GM12878 (cell line): Measurements from ENCODE around the gene KNSTRN. TPM values are rescaled to one million over a fixed set of nuclear protein-coding genes. Genes with fewer than 3 reads are reported as not detected.
A peak's percentile ranks its signal among the peaks of the same experiment; 100 is the strongest.

Source experiments
- CREM ChIP-seq: IDR thresholded peaks from 2 replicates; pipeline ENCODE4 v1.6.1; 2014; ENCODE audit warnings: antibody characterized with exemption, low read depth
- FOXM1 ChIP-seq: IDR thresholded peaks from 2 replicates; pipeline ENCODE4 v1.6.1; 2012; ENCODE audit warnings: low read depth, mild to moderate bottlenecking, inconsistent platforms, low read length, moderate library complexity
- HCFC1 ChIP-seq: fragments of 150-350 bp; IDR thresholded peaks from 2 replicates; pipeline ENCODE4 v1.6.1; 2014; ENCODE audit warnings: low read length
- KLF5 ChIP-seq: fragments of 450-650 bp; IDR thresholded peaks from 2 replicates; pipeline ENCODE4 v1.6.1; 2014; ENCODE audit warnings: mild to moderate bottlenecking; ENCODE audit not compliant: partially characterized antibody
- SMARCA5 ChIP-seq: fragments of 450-650 bp; IDR thresholded peaks from 2 replicates; pipeline ENCODE4 v1.6.1; 2017; ENCODE audit warnings: mild to moderate bottlenecking
- ZZZ3 ChIP-seq: IDR thresholded peaks from 2 replicates; pipeline ENCODE4 v1.6.1; 2011; ENCODE audit warnings: low read depth; ENCODE audit not compliant: control insufficient read depth, insufficient read length
- polyA plus RNA-seq, 11 experiments: library from polyadenylated mRNA; depleted of rRNA in 4 of 11; unstranded in 6 of 11; stranded (reverse) in 5 of 11; fragments of >200 nt; fragmentation: Nextera tagmentation in 4 of 11; fragmentation: Illumina TruSeq in 1 of 11; extraction: Ambion mirVana in 4 of 11; extraction: Trizol in 1 of 11; gene quantifications; 1 replicate in 1 of 11; 2 replicates in 10 of 11; pipeline versions ENCODE4 v1.2.1 to v1.2.3, GENCODE V29; 2011 to 2016; ENCODE audit warnings: inconsistent platforms in 2 of 11, missing spikeins in 2 of 11, low read depth in 1 of 11
- total RNA-seq, 4 experiments: library from RNA; depleted of rRNA in 3 of 4; stranded (reverse); fragments of >200 nt in 3 of 4; fragmentation: Illumina TruSeq in 1 of 4; extraction: Trizol in 1 of 4; gene quantifications; 2 replicates each; pipeline versions ENCODE4 v1.2.1 to v1.2.3, GENCODE V29; 2013 to 2021
- TF ChIP-seq, protein P1 (sequence below): IDR thresholded peaks from 2 replicates; pipeline ENCODE4 v1.6.1; 2012; ENCODE audit warnings: improper control_type of control experiment, low read depth, low read length; ENCODE audit not compliant: insufficient replicate concordance

The KNSTRN gene
- total and polyA plus RNA-seq, 10 of the 15 experiments (the other 5 are each of a cell fraction or from before 2014, with no cell fraction given) = 30.3 to 72.1 (median 47.1) TPM

DNA sequence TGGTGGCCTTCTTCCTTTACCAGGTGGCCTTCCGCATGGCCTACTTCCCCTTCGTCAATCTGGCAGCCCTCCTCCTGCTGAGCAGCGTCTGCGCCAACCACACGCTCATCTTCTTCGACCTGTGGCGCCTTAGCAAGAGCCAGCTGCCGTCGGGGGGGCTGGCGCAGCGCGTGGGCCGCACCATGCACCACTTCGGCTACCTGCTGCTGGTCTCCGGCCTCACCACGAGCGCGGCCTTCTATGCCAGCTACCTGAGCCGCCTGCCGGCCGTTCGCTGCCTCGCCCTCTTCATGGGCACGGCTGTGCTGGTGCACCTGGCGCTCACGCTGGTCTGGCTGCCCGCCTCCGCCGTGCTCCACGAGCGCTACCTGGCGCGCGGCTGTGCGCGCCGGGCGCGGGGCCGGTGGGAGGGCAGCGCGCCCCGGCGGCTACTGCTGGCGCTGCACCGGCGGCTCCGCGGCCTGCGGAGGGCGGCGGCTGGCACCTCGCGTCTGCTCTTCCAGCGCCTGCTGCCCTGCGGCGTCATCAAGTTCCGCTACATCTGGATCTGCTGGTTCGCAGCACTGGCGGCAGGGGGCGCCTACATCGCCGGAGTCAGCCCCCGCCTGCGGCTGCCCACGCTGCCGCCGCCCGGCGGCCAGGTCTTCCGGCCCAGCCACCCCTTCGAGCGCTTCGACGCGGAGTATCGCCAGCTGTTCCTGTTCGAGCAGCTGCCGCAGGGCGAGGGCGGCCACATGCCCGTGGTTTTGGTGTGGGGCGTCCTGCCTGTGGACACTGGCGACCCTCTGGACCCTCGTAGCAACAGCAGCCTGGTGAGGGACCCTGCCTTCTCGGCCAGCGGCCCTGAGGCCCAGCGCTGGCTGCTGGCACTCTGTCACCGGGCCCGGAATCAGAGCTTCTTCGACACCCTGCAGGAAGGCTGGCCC, 14.6 kb upstream of the KNSTRN start (continued):
- TF ChIP-seq, protein P1, sequence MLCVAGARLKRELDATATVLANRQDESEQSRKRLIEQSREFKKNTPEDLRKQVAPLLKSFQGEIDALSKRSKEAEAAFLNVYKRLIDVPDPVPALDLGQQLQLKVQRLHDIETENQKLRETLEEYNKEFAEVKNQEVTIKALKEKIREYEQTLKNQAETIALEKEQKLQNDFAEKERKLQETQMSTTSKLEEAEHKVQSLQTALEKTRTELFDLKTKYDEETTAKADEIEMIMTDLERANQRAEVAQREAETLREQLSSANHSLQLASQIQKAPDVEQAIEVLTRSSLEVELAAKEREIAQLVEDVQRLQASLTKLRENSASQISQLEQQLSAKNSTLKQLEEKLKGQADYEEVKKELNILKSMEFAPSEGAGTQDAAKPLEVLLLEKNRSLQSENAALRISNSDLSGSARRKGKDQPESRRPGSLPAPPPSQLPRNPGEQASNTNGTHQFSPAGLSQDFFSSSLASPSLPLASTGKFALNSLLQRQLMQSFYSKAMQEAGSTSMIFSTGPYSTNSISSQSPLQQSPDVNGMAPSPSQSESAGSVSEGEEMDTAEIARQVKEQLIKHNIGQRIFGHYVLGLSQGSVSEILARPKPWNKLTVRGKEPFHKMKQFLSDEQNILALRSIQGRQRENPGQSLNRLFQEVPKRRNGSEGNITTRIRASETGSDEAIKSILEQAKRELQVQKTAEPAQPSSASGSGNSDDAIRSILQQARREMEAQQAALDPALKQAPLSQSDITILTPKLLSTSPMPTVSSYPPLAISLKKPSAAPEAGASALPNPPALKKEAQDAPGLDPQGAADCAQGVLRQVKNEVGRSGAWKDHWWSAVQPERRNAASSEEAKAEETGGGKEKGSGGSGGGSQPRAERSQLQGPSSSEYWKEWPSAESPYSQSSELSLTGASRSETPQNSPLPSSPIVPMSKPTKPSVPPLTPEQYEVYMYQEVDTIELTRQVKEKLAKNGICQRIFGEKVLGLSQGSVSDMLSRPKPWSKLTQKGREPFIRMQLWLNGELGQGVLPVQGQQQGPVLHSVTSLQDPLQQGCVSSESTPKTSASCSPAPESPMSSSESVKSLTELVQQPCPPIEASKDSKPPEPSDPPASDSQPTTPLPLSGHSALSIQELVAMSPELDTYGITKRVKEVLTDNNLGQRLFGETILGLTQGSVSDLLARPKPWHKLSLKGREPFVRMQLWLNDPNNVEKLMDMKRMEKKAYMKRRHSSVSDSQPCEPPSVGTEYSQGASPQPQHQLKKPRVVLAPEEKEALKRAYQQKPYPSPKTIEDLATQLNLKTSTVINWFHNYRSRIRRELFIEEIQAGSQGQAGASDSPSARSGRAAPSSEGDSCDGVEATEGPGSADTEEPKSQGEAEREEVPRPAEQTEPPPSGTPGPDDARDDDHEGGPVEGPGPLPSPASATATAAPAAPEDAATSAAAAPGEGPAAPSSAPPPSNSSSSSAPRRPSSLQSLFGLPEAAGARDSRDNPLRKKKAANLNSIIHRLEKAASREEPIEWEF = no peak
- TF ChIP-seq SMARCA5 (no peak), HCFC1 (no peak), FOXM1 (no peak), ZZZ3 (no peak), KLF5 (no peak), CREM (peak; percentile 72)
